GM12865 (cell line): ENCODE measurements around the gene ZNF608.

Source experiments
- DNase-seq: peaks from one replicate; pipeline ENCODE4 v3.0.0; 2010; ENCODE audit warnings: low read depth
- H3K4me3 ChIP-seq: 2 replicates; pipeline ENCODE4 v1.5.1; 2011; ENCODE audit warnings: mild to moderate bottlenecking, low read depth, low read length, control low read depth
- TF ChIP-seq, protein P1 (sequence below): IDR thresholded peaks from 2 replicates; pipeline ENCODE4 v1.5.1; 2011; ENCODE audit warnings: low read length, control low read depth, low read depth, inconsistent platforms; ENCODE audit not compliant: insufficient read depth; ENCODE audit errors: missing control alignments

ZNF608 gene

DNA sequence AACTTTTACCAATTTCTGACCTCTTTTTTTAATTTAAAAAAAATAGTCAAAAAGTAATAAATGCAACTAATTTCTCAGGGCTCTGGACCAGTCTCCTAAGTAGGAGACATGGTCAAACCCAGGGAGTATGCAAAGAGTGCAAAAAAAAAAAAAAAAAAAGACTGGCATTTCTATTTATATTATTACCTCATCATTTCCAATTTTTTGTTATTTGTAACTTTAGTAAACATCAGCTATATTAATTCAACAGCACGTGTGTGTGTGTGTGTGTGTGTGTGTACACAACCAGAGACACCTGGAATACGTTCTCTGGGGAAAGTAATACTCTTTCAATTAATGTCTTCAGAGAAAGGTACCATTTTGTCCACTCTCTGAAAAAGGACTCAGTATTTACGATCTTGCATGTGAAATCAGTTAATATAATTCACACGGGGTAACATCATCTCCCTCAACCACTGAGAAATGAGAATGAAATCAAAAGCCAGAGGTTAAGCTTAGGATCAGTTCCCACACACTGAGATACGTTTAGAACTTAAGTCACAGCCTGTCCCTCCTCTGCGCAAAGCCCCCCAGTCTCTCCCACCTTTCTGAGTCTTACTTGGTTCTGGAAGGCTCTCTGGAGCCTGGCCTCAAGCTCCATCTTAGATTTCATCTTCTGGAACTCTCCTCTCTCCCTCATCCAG is 21.9 kb downstream of the ZNF608 start:
- TF ChIP-seq, protein P1, sequence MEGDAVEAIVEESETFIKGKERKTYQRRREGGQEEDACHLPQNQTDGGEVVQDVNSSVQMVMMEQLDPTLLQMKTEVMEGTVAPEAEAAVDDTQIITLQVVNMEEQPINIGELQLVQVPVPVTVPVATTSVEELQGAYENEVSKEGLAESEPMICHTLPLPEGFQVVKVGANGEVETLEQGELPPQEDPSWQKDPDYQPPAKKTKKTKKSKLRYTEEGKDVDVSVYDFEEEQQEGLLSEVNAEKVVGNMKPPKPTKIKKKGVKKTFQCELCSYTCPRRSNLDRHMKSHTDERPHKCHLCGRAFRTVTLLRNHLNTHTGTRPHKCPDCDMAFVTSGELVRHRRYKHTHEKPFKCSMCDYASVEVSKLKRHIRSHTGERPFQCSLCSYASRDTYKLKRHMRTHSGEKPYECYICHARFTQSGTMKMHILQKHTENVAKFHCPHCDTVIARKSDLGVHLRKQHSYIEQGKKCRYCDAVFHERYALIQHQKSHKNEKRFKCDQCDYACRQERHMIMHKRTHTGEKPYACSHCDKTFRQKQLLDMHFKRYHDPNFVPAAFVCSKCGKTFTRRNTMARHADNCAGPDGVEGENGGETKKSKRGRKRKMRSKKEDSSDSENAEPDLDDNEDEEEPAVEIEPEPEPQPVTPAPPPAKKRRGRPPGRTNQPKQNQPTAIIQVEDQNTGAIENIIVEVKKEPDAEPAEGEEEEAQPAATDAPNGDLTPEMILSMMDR = no peak
- H3K4me3 ChIP-seq = peak overlapping the region; percentile 54
- DNase-seq = peak; percentile 91

DNA sequence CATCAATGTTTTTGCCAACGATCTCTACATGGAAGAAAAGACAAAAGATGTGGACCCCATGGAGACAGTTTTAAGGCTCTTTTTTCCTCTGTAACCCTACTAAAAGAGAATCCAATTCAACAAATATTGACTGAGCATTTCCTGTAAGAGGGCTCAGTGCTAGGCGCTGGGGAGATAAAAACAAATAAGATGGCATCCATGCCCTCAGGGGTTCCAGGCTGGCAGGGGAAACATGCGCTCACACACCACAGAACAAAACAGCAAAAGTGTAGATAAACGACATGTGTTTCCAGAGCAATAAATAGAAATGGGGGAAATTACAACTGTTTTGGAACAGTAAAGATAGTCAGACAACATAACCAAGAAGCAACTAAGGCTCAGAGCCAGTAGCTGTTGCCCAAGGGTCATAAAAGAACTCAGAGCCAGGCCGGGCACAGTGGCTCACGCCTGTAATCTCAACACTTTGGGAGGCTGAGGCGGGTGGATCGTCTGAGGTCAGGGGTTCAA is 25.2 kb downstream of the ZNF608 start:
- no peak for DNase-seq
- H3K4me3 ChIP-seq = no peak overlapping the region
- TF ChIP-seq, protein P1 = no peak

DNA sequence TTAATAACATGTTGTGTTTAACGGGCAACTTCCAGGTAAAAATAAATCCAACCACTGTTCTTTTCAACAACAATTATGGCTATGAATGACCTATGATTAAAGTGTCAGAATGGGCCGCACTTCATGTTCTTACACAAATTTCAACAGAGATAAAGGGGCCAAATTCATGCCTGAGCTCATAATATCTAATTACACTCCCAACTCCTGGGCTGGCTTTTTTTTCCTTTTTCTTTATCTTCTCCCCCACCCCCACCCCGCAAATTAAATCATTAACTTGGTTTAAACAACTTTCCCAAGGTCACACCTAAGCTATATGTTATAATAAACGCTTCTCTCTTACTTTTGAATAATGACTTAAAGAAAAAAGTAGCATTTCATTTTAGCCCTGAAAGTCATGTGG is 25.8 kb downstream of the ZNF608 start:
- H3K4me3 ChIP-seq = no peak overlapping the region
- no peak for DNase-seq
- TF ChIP-seq, protein P1 = no peak

DNA sequence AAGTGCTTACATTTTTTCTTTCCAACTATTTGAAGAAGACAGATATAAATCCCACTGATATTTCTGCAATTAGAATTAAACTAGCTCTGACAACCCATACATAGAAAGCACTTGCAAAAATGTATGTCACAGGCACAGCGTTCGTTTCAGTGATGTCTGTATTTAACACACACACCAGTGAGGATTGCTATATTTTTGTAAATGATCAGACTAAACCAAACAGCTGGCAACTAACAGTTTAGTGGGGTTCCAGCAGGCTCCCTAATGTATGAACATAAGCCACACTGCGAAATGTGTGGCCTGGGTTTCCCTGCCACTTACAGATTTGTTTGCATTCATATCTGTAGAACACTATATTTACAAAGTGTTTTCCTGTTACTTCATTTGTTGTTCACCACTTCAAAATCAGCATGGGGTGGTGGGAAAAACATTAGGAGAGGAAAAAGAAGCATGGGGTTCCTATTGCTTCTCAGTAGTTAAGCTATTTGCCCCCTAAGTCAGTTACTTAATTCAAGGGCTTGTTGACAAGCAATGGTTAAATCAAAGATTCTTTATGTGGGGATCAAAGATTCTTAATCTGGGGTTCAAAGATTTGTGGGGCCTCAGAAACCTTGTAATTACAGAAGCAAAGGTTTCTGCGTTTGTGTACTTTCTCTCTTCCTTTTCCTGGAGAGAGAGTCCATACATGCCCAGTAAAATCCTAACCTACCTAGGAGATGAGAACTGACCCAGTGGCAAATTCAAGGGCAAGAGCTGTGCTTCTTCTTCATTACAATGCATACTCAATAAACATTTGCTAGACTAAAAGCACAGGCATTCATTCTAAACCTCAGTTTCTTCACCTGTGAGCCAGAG is 27.1 kb downstream of the ZNF608 start:
- no peak for DNase-seq
- TF ChIP-seq, protein P1 = no peak
- no peak overlapping the region for H3K4me3 ChIP-seq

DNA sequence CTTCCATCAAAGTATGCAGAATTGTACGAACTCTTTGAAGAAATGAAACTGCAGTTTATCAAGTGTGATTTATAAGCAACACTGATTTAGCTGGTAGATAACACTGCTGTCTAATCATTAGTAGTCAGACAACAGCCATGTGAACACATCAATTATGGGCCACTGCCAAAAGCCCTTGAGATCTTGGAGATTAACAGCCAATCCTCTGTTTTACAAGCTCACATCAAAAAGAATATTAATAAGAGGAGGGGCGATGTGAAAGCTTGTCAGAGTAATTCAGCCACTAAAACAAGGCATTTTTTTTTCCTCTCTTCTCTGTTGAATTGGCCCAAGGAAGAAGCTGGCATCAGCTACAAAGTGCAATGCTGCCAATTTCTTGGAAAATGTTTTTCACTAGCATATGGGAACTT is 28.1 kb downstream of the ZNF608 start:
- TF ChIP-seq, protein P1 = no peak
- no peak for DNase-seq
- H3K4me3 ChIP-seq = no peak overlapping the region

DNA sequence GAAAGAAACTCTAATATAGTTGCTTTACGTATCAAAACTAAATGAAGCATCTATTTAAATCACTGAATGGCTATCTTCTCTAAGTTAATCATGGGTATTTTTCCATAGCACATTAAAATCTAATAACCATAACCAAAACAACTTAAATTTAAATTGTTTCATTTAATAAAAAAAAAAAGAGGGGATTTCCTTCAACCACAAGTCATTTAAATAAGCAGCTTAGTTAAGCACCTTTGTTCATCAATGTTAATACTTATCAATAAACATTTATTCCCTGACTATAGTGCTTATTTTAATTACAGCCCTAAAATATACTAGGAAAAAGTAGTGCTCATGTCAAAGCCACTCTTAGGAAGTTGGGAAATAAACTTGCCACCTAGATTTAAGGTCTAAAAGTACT is 30.3 kb downstream of the ZNF608 start:
- no peak for DNase-seq
- TF ChIP-seq, protein P1 = no peak
- H3K4me3 ChIP-seq = no peak overlapping the region
